B cell (primary cell): ENCODE measurements around the gene PNKD.

Experiments
- EZH2 ChIP-seq: IDR thresholded peaks from 2 replicates; pipeline ENCODE4 v1.6.1; 2012; ENCODE audit warnings: borderline replicate concordance, low read depth, mild to moderate bottlenecking, moderate library complexity, low read length; ENCODE audit not compliant: insufficient read depth, poor library complexity, severe bottlenecking
- TF ChIP-seq, protein P1 (sequence below): fragments of 200-600 bp; IDR thresholded peaks from one replicate; pipeline ENCODE4 v1.8.0; 2022; ENCODE audit warnings: antibody characterized with exemption, mild to moderate bottlenecking

DNA sequence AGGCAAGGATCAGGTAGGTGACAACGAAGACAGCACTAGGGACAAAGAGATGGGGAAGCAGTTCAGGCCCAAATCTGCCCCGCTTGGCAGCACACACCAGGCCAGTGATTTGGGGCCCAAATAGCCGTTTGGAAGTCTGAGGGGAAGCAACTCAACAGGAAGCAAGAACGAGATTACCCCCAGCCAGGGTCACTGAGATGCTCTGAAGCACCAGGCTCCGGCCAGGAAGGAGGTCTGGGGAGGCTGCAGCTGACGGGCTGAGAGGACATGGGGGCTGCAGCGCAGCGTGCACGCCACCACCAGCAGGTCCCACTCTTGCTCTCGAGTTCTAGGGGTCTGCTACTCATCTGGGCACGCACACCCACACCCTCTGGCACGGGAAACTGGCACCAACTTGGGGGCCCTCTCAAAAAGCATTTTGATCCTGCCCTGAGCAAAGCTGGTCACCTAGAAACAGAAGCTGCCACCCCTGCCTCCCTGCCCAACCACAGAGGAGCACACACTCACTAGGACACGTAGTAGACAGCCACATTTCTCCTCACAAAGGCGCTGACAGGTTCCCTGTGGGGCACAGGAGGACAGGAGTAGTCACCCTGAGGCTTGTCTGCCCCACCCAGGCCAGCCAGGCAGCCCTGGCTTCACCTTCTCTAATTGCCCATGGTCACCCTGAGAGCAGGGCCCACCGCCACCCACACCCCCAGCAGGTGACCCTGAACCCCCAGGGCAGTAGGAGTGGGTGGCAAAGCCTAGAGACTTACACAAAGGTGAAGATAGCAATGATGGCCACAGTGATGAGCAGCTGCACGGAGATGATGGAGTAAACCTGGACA, 8.4 kb downstream of the PNKD start:
- TF ChIP-seq, protein P1, sequence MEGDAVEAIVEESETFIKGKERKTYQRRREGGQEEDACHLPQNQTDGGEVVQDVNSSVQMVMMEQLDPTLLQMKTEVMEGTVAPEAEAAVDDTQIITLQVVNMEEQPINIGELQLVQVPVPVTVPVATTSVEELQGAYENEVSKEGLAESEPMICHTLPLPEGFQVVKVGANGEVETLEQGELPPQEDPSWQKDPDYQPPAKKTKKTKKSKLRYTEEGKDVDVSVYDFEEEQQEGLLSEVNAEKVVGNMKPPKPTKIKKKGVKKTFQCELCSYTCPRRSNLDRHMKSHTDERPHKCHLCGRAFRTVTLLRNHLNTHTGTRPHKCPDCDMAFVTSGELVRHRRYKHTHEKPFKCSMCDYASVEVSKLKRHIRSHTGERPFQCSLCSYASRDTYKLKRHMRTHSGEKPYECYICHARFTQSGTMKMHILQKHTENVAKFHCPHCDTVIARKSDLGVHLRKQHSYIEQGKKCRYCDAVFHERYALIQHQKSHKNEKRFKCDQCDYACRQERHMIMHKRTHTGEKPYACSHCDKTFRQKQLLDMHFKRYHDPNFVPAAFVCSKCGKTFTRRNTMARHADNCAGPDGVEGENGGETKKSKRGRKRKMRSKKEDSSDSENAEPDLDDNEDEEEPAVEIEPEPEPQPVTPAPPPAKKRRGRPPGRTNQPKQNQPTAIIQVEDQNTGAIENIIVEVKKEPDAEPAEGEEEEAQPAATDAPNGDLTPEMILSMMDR = no peak
- no peak for TF ChIP-seq EZH2
